GM13976 (cell line): ENCODE results near the gene MRTFA.
A peak's percentile ranks its signal among the peaks of the same experiment; 100 is the strongest.
"Not testable (repeated sequence)": the region's sequence is repeated elsewhere in the genome, so short reads cannot be mapped to it uniquely, and the experiment has no call there.

Experiments
- DNase-seq: peaks from one replicate; pipeline ENCODE4 v3.0.0; 2012; ENCODE audit warnings: low spot score
- CTCF ChIP-seq: IDR thresholded peaks from 2 replicates; pipeline ENCODE4 v1.5.1; 2012; ENCODE audit warnings: borderline replicate concordance, mild to moderate bottlenecking; ENCODE audit not compliant: insufficient read depth; ENCODE audit errors: extremely low read depth, missing control alignments, control extremely low read depth
- in situ Hi-C: fragments of 300-500 bp; cut with MboI; formaldehyde crosslinking; loops from one replicate; pipeline ENCODE4 v1.12.0; 2022; ENCODE audit warnings: low sequenced_read_pairs, mixed read lengths, inconsistent platforms; ENCODE audit not compliant: unreplicated experiment

Gene MRTFA

GRCh38 chr22:40504285-40505249 lies 132.0 kb downstream of the MRTFA start:
- DNase-seq = peak; percentile 46
- in situ Hi-C loops = no loop called here
- no peak for TF ChIP-seq CTCF

GRCh38 chr22:40502919-40503318 lies 133.6 kb downstream of the MRTFA start:
- no peak for TF ChIP-seq CTCF
- no peak for DNase-seq
- in situ Hi-C loops = no loop called here

GRCh38 chr22:40500465-40500786 lies 136.1 kb downstream of the MRTFA start:
- in situ Hi-C loops, DNase-seq: not testable (repeated sequence)

GRCh38 chr22:40499209-40499623 lies 137.3 kb downstream of the MRTFA start:
- TF ChIP-seq CTCF = no peak
- in situ Hi-C loops = no loop called here
- DNase-seq = peak; percentile 48

- in situ Hi-C loops = no loop called here
- no peak for DNase-seq
- no peak for TF ChIP-seq CTCF
These were observed 137.9 kb downstream of the MRTFA start for GRCh38 chr22:40498420-40499208.

- DNase-seq = no peak
- TF ChIP-seq CTCF = no peak
- in situ Hi-C loops = no loop called here
These were observed 143.1 kb downstream of the MRTFA start for GRCh38 chr22:40493441-40493840.
